Measurements from ENCODE around the gene ANLN.
"Not testable (repeated sequence)": the region's sequence is repeated elsewhere in the genome, so short reads cannot be mapped to it uniquely, and the experiment has no call there.

ANLN gene

GRCh38 chr7:36497176-36497575, 107.5 kb downstream of the ANLN start:
- DNase-seq (ENCODE audit: low read depth in 2 of 2, low spot score in 1 of 2) = not testable (repeated sequence)

GRCh38 chr7:36497775-36498174, 108.1 kb downstream of the ANLN start:
- no peak for DNase-seq (ENCODE audit: low read depth in 2 of 2, low spot score in 1 of 2)

Data from stimulated activated CD8-positive, alpha-beta memory T cell treated with anti-CD3 and anti-CD28 coated beads, Interleukin-4, amount 100 ng/mL, for 4 hours (primary cell).